Daoy (cell line): ENCODE data around the gene SRGAP3. TPM values are rescaled to one million over a fixed set of nuclear protein-coding genes. Genes with fewer than 3 reads are reported as not detected.

Source experiments
- DNase-seq: peaks from one replicate; pipeline ENCODE4 v3.0.0-alpha.2; 2015; ENCODE audit warnings: low read depth
- total RNA-seq: library from RNA; depleted of rRNA; stranded (reverse); fragments of >200 nt; shearing (Covaris generic); gene quantifications from 2 replicates; pipeline ENCODE4 v1.2.3, GENCODE V29; 2014

The SRGAP3 gene
- total RNA-seq, 1 experiment from 2014 or later: 5.0 TPM

DNA sequence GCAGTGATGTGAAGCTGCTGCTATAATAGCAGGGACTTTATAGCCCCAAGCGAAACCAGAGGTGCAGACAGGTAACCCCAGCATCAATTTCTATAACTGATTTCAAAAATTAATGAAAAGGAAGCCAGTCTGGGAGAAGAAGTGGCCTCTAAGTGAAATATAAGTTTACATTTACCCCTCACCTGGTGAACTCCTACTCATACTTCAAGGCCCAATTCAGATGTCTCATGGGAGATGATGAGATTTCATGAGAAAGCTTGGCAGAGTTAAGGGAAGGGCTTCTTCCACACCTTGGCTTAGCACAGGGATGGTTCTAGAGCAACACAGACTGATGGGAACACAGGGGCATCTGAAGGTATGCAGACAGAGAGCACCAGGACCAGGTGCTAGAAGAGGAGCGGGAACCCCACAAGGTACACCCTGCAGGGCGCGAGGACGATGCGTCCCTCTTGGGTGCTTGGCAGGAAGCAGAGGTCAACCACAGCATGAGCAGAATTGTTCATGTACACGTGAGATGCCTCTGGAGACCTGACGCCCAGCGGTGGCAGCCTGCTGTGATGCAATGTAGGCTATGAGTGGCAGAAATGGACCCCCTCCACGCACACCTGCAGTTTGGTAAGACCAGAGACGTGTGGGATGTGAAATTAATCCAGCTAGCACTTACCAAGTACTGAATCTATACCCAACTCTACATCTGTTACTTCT lies 102.9 kb downstream of the SRGAP3 start:
- DNase-seq: no peak

DNA sequence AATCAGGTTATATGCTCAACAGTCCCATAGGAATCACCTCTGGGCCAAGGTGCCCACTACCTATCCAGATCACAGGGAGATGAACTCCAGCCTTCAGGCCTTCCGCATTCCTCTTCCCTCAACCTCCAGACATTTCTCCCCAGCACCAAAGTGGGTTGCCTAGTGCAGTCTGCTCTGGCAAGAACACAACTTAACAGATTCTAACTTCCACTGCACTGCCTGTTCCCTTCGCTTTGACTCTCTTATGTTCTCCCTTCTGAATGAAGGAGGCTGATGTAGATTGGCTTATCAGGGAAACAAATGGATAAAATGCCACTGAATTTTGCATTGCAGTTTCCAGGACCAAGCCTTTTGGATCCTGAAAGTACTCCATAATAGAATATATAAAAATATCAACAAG lies 106.3 kb downstream of the SRGAP3 start:
- no peak for DNase-seq

DNA sequence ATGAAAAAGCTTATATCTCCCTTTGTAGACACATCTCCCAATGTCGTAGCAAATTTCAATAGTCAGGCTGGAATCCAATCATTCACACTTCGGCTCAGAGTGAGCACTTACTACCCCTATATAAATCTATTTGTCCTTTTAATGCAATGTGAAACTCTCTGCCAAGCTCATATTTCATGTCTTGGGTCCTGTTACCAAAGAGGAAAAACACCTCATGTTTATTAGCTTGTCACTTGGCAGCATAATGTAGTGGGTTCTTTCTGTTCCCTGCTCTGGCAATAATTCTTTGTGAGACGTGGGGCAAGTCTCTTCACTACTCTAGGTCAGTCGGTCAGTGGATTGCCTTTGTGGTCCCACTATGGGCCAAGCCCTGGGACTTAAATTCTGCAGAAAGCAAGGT lies 107.1 kb downstream of the SRGAP3 start:
- no peak for DNase-seq

DNA sequence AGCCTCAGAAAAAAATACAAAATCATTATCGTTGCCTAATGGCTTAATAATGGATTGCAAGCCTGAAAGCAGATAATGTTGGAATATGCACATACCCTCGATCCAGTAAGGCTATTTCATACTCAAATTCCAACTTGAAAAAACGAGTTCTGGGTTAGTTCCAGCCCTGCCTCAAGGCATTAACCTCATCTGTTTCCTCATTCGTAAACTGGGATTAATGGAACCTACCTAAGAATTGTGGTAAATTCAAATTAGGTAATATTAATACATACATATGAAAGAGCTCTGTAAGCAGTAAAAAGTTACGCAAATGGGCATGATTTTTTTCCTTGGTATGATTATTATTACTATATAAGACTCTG lies 107.5 kb downstream of the SRGAP3 start:
- no peak for DNase-seq

DNA sequence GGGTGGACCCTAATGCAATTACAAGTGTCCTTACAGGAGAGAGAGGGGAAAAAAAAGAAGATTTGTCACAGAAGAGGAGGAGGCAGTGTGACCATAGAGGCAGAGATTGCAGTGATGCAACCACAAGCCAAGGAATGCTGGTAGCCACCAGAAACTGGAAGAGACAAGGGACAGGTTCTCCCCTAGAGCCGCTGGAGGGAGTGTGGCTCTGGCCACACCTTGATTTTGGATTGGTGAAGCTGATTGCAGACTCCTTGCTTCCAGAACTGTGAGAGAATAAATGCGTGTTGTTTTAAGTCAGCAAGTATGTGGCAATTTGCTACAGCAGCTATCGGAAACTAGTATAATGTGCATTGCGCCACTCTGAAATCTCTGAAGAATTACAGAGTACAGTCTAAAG lies 110.1 kb downstream of the SRGAP3 start:
- DNase-seq: no peak

DNA sequence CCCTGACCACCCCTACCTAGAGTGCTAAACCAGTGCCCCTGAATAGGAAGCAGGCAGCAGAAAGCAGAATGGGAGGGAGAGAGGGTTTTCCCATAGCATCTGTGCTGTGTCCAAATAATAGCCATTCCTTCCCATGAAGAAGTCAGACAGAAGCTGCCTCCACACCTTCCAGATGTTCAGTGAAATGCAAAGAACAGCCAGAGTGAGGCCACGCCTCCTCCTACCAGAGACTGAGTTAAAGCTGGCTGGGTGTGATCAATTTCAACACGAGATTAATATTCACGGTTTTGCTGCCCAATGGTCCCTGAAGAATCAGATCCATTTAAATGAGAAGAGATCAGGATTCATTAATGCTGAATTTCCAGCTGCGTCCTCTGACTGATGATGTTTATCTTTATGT lies 111.8 kb downstream of the SRGAP3 start:
- no peak for DNase-seq

DNA sequence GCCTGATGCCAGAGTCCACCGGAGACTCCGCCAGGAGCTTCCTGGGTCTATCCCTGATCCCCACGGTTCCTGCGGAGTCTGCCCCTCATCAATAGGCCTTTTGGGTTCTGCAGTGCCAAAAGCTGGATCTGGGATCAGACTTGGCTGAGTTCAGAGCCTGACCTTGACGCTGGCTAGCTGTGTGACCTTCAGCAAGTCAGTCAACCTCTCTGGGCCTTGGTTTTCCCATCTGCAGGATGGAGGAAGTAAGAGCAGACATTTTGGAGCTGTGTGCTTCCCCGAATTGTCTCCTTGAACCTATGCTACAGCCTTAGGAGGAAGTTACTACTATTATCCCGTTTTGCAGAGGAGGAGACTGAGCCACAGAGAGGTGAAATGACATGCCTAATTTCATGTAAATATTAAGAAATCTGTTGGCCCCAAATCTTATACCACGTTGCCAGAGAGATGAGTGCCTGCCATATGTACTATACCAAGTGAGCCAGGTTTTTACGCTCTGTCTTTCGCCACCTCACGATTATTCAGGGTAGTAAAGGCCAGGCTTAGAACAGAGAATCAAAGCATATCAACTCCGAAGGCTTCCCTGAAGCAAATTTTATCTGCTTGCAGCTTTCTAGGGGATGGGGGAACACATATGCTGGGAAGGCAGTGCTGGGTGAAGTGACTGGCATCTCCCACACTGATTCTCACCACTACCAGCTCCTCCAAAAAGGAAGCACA lies 112.5 kb downstream of the SRGAP3 start:
- DNase-seq: no peak

DNA sequence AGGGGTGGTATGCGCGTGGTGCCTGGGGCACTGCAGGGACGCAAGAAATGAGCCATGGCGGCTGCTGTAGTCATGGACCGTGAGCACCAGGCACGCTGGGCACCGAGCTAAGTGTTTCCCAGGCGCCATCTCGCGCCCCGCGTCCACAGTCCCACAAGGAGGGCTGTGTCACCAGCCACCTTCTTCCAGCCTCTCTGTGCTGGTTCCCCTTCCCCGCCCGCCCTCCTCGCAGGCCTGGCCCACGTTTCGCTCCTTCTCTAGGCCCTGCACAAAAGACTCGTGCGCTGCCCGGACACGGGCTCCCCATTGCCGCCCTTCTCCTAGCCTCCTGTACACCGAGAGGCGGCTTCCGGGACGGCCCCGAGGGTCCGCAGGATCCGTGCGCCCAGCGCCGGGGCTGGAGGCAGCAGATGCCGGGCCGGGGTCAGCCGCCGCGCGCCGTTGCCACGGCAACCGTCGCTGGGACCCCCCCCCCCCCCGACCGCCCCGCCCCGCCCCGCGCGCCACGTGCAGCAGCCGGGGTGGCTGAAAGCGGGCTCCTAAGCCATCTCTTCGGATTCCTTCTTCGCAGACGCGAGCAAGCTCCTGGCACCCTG lies 113.4 kb downstream of the SRGAP3 start:
- no peak for DNase-seq

DNA sequence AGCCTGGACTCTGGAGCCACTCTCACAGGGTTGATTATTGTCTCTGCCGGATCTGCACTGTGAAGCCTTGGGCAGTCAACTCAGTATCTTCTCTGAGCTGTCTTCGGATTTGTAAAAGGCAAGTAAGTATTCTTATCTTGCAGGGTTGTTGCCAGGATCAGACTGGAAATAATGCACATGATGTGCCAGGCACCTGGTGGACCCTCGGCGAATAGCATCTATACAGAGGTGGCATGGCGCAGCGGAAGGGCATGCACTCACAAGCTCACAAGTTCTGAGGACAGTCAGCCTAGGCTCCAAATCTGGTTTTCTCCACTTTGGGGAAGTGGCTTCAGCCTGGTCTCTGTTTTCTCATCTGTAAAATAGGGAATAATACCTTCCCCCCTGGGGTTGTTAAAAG lies 113.9 kb downstream of the SRGAP3 start:
- DNase-seq: no peak

DNA sequence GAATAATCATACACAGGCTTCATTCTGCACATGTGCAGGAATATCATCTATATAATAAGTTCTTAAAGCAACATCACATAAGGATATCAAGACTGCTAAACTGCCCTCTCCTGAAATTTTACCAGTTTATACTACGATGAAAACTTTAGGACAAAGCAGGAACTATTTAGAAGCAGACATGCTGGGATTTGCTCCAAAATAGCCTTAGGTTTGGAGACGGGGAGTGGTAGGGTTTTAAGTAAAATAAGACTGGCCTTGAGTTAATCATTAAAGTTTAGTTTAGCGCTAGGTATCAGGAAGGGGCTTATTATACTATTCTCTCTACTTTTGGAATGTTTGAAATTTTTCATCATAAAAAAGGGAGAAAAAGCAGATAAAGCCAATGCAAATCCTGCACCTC lies 115.8 kb downstream of the SRGAP3 start:
- DNase-seq: no peak

DNA sequence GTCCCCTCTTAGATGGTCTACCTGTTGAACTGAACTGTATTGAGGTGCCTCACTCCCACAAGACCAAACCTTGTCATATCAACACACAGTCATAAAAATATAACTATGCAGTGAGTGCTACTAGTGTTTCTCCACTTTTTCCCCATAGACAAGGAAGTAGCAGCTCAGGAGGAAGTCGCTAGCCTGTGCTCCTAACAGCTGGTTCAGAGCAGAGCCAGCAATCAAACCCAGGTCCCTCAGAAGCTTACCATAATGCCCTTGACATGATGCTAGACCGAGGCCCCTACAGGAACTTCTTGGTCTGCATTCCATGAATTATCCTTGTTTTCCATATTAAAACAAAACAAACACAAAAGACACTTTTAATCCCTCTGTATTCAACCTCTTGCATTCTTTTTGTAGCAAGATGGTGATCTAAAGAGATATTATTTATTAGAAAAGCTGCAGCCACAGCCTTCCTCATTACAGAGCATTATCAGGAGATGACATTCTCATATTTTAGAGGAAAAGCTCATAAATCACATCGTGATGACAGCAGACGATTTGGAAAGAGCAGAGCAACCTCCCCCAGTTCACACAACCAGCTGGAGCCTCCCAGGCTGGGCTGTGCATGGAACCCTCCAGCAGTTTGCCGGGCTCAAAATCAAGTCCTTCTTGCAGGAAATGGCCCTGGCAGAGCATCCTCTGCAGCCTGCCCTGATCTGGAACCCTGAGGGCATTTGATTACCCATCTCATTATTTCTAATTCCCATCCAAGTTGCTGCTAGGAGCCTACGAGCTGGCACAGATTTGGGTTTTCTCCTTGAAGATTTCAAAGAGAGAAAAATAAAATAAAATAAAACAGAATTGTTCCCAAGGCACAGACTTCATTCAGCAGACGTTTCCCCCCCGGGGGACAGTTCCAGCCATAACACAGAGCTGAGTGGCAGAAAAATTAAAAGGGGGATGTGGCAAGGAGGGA lies 118.8 kb downstream of the SRGAP3 start:
- no peak for DNase-seq

DNA sequence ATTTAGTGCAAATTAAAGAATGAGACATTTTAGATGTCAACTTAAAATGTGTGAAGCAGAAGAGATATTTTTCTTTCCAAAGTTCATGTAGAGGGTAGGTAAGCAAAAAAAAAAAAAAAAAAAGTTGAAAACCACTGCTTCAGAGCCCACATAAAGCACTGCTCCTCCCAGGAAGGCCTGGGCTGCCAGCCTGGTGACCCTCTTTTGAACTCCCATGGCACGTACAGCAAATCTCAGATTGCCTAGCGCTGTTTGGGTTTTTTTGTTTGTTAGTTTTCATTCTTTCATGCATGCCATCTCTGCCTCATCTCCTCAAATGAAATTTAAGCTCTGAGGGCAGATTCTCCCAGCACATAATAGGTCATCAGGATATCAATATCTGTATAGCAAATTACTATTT lies 120.1 kb downstream of the SRGAP3 start:
- DNase-seq: no peak

DNA sequence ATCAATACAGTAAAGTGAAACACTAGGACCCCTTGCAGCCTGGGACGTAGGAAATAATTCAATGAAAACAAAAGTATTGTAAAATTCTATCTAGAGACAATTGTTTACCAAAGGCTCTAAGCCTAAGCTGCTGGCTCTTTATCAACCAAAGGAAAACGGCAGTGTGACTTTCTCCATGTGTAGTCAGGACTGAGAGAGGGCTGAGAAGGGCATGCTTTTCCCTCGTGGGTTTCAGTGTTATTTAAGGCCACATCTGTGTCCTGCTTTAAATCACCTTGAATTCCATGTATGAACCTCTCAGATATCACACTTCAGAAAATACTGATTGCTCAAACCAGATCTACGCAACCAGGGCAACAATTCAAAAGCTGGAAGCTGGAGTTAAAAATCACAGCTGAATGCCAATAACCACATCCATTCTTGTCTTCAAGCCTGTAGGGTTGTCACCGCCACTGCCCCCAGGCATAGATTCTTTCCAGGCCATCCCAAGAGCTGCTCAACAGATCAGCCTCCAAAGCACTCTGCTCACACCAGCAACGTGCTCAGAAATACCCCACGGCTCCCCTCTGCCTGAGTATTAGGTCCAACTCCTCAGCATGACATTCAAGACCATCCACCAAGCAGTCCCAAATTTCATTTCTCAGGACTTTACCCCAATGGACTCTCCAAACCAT lies 124.0 kb downstream of the SRGAP3 start:
- no peak for DNase-seq

DNA sequence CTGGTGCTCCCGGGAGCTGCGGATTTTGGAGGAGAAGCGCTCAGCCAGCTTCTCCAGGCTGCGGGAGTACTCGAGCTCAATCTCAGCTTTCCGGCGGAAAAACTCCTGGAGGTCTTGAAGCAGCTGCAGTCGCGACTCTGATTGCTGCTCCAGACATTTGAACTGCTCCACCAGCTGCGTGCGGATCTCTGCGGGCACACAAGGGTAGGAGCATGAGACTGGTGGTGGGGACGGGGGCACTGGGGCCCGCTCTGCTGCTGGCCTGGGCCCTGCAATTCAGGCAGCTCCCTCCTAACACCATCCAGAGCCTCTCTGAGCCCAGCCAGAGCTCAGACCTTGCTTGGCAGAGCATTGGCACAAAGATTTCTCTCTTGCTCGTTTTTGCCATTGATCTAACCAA lies 124.7 kb downstream of the SRGAP3 start:
- DNase-seq: no peak

DNA sequence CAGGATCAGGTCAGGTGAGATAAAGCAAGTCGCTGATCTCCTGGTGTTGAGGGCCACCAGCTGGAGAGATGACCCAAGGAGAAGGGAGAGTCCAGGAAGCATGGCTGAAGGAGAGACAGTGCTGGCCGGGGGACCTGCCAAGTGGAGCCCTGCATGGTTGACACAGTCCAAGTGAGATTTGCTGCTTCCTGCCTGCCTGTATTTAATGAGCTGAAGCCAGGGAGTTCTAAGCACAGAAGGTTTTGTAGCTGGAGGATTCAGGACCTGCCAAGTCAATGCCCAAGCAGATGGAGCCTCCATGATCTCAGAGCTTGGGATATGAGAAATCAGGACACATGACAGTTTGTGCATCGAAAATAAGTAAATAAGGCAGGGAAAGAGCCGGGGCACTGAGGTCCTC lies 125.6 kb downstream of the SRGAP3 start:
- no peak for DNase-seq

DNA sequence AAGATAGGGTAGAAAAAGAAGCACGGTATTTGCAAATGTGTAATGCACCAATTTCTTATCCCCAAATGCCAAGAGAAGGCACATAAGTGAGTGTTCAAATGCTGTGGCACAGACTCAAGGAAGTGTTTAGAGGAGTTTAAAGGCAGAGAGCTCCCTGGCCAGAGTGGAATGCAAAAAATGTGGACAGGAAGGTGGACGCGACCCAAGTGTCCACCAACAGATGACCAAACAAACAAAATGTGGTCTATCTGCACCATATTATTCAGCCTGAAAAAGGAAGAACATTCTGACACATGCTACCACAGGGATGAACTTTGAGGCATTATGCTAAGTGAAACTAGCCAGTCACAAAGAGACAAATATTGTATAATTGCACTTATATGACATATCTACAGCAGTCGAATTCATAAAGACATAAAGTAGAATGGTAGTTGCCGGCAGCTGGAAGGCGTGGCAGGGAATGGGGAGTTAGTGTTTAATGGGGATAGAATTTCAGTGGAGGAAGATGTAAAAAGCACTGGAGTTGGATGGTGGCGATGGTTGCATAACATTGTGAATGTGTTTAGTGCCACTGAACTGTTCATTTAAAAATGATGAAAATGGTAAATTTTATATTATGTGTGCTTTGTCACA lies 126.6 kb downstream of the SRGAP3 start:
- no peak for DNase-seq

DNA sequence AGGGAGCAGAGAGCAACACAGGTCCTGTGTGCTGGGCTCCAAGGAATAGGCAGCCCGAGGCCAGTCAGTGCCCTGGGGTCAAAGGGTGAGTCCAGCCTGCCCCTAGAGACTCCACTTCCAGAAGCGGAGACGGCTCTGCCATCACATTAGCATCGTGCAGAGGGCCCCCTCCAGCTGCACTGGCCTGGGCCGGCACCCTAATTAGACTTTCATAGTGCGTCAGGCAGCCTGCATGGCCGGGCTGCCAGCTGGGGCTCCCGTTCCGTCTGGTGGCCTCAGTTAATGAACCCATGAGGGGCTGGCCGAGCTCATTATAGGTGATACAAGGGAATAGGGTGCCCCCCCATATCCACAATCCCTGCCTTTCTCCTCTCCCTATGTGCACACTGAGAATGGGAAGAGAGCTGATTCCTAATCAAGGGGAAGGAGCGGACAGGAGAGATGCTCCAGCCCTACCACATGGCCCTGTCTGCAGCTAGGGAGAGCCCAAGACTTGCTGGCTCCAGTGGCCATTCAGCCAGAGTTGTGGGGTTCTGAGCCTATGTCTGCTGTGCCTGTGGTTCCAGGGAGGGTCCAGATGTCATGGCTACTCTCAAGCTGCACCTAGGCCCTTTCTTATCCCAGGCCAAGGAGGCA lies 128.0 kb downstream of the SRGAP3 start:
- DNase-seq: no peak

DNA sequence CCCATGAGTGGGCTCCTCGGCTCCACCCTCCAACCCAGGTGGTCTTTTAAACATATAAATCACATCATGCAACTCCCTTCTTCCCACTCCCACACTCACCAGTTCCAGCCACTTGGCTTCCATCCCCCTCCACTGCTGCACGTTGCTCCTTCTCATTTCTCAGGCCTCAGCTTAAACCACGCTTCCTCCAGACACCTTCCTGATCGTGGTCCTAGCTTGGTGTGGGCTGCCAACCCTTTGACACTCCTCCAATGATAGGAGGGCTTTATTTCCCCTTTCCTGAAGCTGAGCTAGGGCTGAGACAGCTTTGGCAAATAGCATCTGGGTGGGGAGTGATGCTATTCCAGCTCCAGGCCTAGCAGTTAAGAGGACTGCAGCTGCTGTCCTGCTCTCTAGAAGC lies 130.1 kb downstream of the SRGAP3 start:
- no peak for DNase-seq

DNA sequence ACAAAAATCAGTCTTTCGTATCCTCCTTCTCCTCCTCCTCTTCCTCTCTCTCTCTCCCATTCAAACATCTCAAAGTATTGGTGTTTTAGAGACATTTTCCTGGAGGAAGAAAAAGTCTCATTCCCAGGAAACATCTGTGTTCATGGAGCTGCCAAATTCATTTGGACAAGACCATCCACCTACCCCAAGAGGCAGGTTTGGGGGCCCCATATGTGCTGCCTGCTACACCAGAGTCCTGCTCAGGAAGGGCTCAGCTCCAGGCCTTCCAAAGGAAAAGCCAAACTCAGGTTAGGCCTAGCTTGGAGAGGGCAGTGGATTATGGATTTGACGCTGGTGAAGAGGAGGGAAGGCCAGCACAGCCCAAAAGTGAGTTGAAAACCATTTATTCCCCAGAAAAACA lies 131.2 kb downstream of the SRGAP3 start:
- no peak for DNase-seq

DNA sequence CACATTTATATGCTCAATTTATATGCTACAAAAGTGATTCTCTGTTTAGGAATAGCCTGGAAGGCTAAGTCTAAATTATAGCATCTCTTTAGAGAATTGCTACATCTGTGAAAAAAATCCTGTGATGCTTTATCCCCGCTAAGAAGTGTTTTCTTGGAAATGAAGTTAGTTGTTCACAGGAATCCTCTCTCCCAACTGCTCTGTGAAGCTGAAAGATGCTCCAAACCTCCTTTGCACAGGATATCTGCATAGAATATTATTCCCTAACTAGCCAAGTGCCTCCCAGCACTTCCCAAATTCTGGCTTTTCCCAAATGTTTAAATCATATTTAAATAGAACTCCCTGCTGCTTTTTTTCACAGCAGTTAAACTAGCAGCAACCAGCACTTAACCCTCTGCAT lies 132.2 kb downstream of the SRGAP3 start:
- no peak for DNase-seq

DNA sequence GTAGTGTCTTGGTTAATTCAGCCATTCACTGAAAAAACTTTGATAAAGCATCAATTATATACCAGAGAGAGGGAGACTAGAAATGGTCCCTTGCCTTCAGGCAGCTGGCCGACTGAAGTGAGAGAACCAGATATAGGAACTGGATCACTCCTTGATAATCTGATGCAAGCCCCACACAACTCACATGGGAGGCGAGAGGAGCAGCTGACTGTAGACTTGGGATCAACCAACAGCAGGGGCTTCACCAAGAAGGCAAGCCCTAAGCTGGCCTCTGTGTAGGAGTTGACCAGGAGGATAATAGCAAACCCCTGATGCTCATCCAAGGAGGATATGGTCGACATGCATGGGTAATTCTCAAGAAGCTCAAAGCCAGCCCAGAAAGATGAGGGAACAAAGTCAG lies 133.1 kb downstream of the SRGAP3 start:
- DNase-seq: no peak
